Lower leg skin (tissue), 3 donors: ENCODE data around the gene POU2F3.

ENCODE experiments used
- CTCF ChIP-seq, 3 donors: fragments of 450-650 bp; IDR thresholded peaks; one replicate each; pipeline ENCODE4 v1.5.1; 2016; ENCODE audit warnings: antibody characterized with exemption in 3 of 3, mild to moderate bottlenecking in 3 of 3, moderate library complexity in 2 of 3
- POLR2A ChIP-seq, 2 donors: fragments of 450-650 bp; IDR thresholded peaks; one replicate each; pipeline ENCODE4 v1.6.1; 2016 to 2017; ENCODE audit warnings: antibody characterized with exemption in 2 of 2, mild to moderate bottlenecking in 1 of 2, moderate library complexity in 1 of 2

GRCh38 chr11:120201653-120202052, 38.3 kb upstream of the POU2F3 start:
- TF ChIP-seq POLR2A (IDR thresholded peaks at IDR 0.05) (no peak), CTCF (IDR thresholded peaks at IDR 0.05) (no peak)
